ENCODE measurements around the gene KRABD2. TPM values are rescaled to one million over a fixed set of nuclear protein-coding genes. Genes with fewer than 3 reads are reported as not detected.

KRABD2 gene

GRCh38 chr17:8332688-8333087 lies 43.8 kb downstream of the KRABD2 start:
- no peak overlapping the region for H3K27ac Mint-ChIP-seq
- no peak overlapping the region for H3K4me3 Mint-ChIP-seq
- peaks cover under 1% of the 10 kb centered on the region for H3K4me1 Mint-ChIP-seq
- H3K9me3 Mint-ChIP-seq = no peaks in the 10 kb centered on the region
- H3K27me3 Mint-ChIP-seq = peaks cover 15% of the 10 kb centered on the region
- H3K36me3 Mint-ChIP-seq (ENCODE audit: low read depth) = no peaks in the 10 kb centered on the region
- ATAC-seq (replicated peaks) = no peak

DNA sequence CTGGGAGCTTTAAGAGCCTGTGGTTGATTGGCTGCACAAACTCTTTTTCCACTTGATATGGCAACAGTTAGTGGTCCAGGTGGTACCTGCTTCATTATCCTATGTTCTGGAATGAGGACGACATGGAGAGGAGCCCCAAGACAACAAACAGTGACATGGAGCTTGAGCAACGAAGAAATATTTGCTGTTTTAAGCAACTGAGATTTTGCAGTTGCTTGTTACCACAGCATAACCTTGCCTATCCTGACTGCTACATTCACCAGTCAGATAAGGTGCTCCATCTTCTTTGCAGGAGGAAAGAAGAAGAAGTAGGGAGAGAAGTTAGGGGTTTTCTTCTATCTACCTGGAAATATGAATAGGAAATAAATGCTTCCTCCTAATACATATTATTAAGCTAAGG lies 44.4 kb downstream of the KRABD2 start:
- no peaks in the 10 kb centered on the region for H3K9me3 Mint-ChIP-seq
- no peaks in the 10 kb centered on the region for H3K4me1 Mint-ChIP-seq
- no peak for ATAC-seq (replicated peaks)
- peaks cover 15% of the 10 kb centered on the region for H3K27me3 Mint-ChIP-seq
- no peaks in the 10 kb centered on the region for H3K36me3 Mint-ChIP-seq (ENCODE audit: low read depth)
- H3K4me3 Mint-ChIP-seq = no peak overlapping the region
- no peak overlapping the region for H3K27ac Mint-ChIP-seq

DNA sequence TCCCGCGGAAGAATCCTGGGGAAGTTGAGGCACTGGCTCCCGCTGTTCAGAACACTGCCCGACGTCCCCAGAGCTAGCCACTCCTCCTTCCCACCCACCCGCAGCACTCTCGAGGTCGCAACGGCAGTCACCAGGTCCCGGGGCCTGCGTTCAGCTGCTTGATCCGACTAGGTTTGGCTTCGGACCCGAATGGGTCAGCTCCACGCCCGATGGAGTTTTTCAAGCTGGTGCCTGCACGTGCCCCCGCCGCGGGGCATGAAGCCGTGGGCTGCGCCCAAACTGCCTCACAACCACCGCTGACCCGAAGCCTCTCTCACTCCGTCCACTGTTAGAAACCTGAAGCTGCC lies 49.2 kb downstream of the KRABD2 start:
- H3K36me3 Mint-ChIP-seq (ENCODE audit: low read depth) = no peaks in the 10 kb centered on the region
- H3K27me3 Mint-ChIP-seq = peaks cover 37% of the 10 kb centered on the region
- no peak for ATAC-seq (replicated peaks)

More for the DNA sequence above, 49.2 kb downstream of the KRABD2 start:
- no peaks in the 10 kb centered on the region for H3K4me1 Mint-ChIP-seq
- H3K27ac Mint-ChIP-seq = no peak overlapping the region
- H3K4me3 Mint-ChIP-seq = peak overlapping the region; percentile 54
- H3K9me3 Mint-ChIP-seq = no peaks in the 10 kb centered on the region

Other genes starting within 250 kb of the KRABD2 start
- 100 to 1,000 TPM in 1 of 2 donors, 10 to 100 TPM in 1; 52.0 to 269 TPM for gene PER1, start 224.3 kb downstream of the KRABD2 start, total RNA-seq
- 10 to 100 TPM; 41.7 to 66.2 TPM for gene VAMP2, start 213.8 kb downstream of the KRABD2 start, total RNA-seq
- 10 to 100 TPM; 43.3 to 45.3 TPM for gene TMEM107, start 200.3 kb downstream of the KRABD2 start, total RNA-seq
- gene BORCS6, start 186.5 kb downstream of the KRABD2 start, total RNA-seq = 1 to 10 TPM; 4.7 to 7.0 TPM
- 100 to 1,000 TPM; 158 to 161 TPM for gene AURKB, start 166.1 kb downstream of the KRABD2 start, total RNA-seq
- gene CTC1, start 128.6 kb downstream of the KRABD2 start, total RNA-seq = 10 to 100 TPM; 53.8 to 80.4 TPM
- 100 to 1,000 TPM in 1 of 2 donors, 10 to 100 TPM in 1; 53.9 to 143 TPM for gene PFAS, start 127.4 kb downstream of the KRABD2 start, total RNA-seq
- gene RANGRF, start 88.0 kb downstream of the KRABD2 start, total RNA-seq = 10 to 100 TPM; 44.9 to 56.0 TPM
- gene SLC25A35, start 81.3 kb downstream of the KRABD2 start, total RNA-seq = 1 to 10 TPM; 3.6 to 4.3 TPM
- gene ARHGEF15, start 66.5 kb downstream of the KRABD2 start, total RNA-seq = not detected
- not detected for gene ODF4, start 36.9 kb downstream of the KRABD2 start, total RNA-seq
- gene RPL26, start 6.5 kb upstream of the KRABD2 start, total RNA-seq = 1,000 to 10,000 TPM; 2,606 to 3,397 TPM
- under 1 TPM; 0.09 to 0.21 TPM for gene RNF222, start 21.1 kb upstream of the KRABD2 start, total RNA-seq
- gene NDEL1, start 59.2 kb upstream of the KRABD2 start, total RNA-seq = 10 to 100 TPM; 71.9 to 74.1 TPM